ENCODE data around the gene CUBN. TPM values are rescaled to one million over a fixed set of nuclear protein-coding genes. Genes with fewer than 3 reads are reported as not detected.

The CUBN gene
- total and polyA plus RNA-seq, 8 donors: under 0.01 to 16.3 (median 1.2) TPM

DNA sequence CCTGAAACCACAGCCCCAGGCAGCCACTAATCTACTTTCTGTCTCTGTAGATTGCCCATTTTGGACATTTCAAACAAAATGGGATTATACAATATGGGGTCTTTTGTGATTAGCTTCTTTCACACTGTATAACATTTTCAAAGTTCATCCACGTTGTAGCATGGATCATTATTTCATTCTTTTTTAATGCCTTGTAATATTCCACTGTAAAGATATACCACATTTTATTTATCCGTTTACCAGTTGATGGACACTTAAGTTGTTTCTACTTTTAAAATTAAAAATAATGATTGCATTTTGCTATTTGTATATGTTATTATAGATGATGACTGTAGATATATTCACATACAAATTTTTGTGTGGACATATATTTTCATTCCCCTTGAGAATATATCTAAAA, 60.7 kb downstream of the CUBN start:
- Histone ChIP-seq H3K27ac (no peak overlapping the region), H3K4me1 (no peaks in the 10 kb centered on the region), H3K9me3 (no peaks in the 10 kb centered on the region), H3K36me3 (no peaks in the 10 kb centered on the region), H3K27me3 (no peaks in the 10 kb centered on the region), H3K4me3 (no peak overlapping the region)
- TF ChIP-seq EP300 (IDR thresholded peaks at IDR 0.05) (no peak), POLR2AphosphoS5 (IDR thresholded peaks at IDR 0.05) (no peak), POLR2A (IDR thresholded peaks at IDR 0.05) (no peak)
- TF ChIP-seq, protein P1, sequence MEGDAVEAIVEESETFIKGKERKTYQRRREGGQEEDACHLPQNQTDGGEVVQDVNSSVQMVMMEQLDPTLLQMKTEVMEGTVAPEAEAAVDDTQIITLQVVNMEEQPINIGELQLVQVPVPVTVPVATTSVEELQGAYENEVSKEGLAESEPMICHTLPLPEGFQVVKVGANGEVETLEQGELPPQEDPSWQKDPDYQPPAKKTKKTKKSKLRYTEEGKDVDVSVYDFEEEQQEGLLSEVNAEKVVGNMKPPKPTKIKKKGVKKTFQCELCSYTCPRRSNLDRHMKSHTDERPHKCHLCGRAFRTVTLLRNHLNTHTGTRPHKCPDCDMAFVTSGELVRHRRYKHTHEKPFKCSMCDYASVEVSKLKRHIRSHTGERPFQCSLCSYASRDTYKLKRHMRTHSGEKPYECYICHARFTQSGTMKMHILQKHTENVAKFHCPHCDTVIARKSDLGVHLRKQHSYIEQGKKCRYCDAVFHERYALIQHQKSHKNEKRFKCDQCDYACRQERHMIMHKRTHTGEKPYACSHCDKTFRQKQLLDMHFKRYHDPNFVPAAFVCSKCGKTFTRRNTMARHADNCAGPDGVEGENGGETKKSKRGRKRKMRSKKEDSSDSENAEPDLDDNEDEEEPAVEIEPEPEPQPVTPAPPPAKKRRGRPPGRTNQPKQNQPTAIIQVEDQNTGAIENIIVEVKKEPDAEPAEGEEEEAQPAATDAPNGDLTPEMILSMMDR (IDR thresholded peaks at IDR 0.05): no peak
- intact Hi-C loops (cut with DNase I; ENCODE audit: low total_unique reads): no loop called here
- DNase-seq: no peak
- WGBS, 5 donors: 88 to 91% (median 91%) methylated on average over 2 of the region's 2 CpGs

DNA sequence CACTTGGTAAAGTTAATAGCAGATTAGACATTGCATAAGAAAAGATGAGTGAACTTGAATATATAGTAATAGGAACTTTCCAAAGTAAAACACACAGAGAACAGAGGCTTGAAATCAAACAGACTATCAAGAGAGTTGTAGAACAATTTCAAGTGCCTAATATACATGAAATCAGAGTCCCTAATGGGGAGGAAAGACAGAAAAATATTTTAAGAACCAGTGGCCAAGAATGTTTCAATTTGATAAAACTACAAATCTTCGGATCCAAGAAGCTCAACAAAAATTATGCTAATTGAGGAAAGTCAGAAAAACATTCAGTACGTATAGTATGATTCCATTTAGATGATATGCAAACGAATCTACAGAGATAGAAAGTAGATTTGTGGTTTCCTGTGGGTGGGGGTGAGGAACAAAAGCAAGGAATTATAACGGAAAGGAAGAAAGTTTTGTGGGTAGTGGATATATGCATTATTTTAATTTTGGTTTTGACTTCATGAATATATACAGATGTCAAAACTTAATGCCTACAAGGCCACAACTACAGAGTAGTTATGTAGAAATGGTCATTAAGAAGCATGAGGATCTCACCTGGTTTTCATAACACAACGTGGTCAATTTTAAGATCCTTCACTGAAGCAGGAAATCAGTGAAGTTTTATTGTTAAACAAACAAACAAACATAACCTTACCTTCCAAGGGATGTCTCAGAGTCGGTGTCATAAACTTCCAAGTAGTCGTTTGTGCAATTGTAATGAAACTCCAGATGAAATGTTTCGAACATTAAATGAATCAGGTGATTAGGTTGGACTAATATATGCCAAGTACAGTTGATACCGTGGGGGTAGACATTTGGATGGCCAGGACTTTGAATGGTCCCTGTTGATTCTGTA, 62.0 kb downstream of the CUBN start:
- intact Hi-C loops (cut with DNase I; ENCODE audit: low total_unique reads): no loop called here
- 63 to 77% (median 69%) methylated on average over 9 of the region's 9 CpGs for WGBS, 5 donors
- Histone ChIP-seq H3K27ac (no peak overlapping the region), H3K36me3 (no peaks in the 10 kb centered on the region), H3K4me3 (no peak overlapping the region), H3K9me3 (no peaks in the 10 kb centered on the region), H3K4me1 (peaks cover 0 to 9% (median 2%) of the 10 kb centered on the region in 4 donors), H3K27me3 (no peaks in the 10 kb centered on the region)
- DNase-seq: no peak
- TF ChIP-seq, protein P1 (IDR thresholded peaks at IDR 0.05): no peak
- TF ChIP-seq POLR2A (IDR thresholded peaks at IDR 0.05) (no peak), EP300 (IDR thresholded peaks at IDR 0.05) (no peak), POLR2AphosphoS5 (IDR thresholded peaks at IDR 0.05) (no peak)

DNA sequence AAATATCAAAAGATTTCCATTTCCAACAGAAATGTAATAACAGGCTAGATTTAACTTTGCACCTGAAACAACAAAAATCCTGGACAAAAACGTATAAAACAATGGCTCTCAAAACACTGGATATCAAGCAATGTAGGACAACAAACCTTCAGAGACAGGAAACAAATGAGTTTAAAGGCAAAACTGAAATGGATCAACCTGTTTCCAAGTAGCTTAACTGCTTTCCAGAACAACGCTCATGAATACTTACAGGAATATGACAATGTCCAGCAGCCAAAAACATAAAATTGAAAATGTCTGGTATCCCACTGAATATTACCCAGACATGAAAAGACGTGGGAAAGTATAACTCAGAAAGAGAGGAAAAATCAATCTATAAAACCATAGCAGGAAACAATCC, 62.8 kb downstream of the CUBN start:
- no peaks in the 10 kb centered on the region for H3K9me3 ChIP-seq
- 76 to 88% (median 78%) methylated on average over 3 of the region's 3 CpGs for WGBS, 5 donors
- no peak overlapping the region for H3K4me3 ChIP-seq
- DNase-seq: no peak
- TF ChIP-seq EP300 (IDR thresholded peaks at IDR 0.05) (no peak), POLR2AphosphoS5 (IDR thresholded peaks at IDR 0.05) (no peak), POLR2A (IDR thresholded peaks at IDR 0.05) (no peak)
- TF ChIP-seq, protein P1 (IDR thresholded peaks at IDR 0.05): no peak
- H3K36me3 ChIP-seq: no peaks in the 10 kb centered on the region
- intact Hi-C loops (cut with DNase I; ENCODE audit: low total_unique reads): no loop called here
- H3K27ac ChIP-seq: no peak overlapping the region
- H3K27me3 ChIP-seq: no peaks in the 10 kb centered on the region
- peaks cover 0 to 14% (median 3%) of the 10 kb centered on the region in 4 donors for H3K4me1 ChIP-seq

DNA sequence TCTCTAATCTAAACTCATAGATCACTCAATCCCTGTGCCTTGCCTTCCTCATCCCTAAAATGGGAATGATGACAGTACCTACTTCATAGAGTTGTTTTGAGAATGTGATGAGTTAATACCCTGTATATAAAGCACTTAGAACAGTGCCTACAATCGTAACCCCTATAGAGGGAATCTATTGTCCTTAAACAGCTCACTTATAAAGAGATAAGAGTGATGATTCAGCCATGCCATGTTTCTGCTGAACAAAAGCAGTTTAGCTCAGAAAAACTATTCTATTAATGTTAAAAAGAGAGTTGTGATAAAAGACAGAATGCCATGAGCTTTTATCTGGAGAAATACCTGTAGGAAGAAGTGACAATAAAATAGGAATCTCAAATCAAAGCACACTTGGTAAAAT, 63.6 kb downstream of the CUBN start:
- Histone ChIP-seq H3K36me3 (no peaks in the 10 kb centered on the region), H3K4me3 (no peak overlapping the region), H3K27ac (no peak overlapping the region), H3K4me1 (peaks cover 0 to 14% (median 3%) of the 10 kb centered on the region in 4 donors), H3K27me3 (no peaks in the 10 kb centered on the region), H3K9me3 (no peaks in the 10 kb centered on the region)
- DNase-seq: no peak
- intact Hi-C loops (cut with DNase I; ENCODE audit: low total_unique reads): no loop called here
- TF ChIP-seq, protein P1 (IDR thresholded peaks at IDR 0.05): no peak
- TF ChIP-seq POLR2A (IDR thresholded peaks at IDR 0.05) (no peak), POLR2AphosphoS5 (IDR thresholded peaks at IDR 0.05) (no peak), EP300 (IDR thresholded peaks at IDR 0.05) (no peak)
- WGBS, 5 donors: 68 to 79% (median 70%) methylated on average over 1 of the region's 1 CpG
